Nephron progenitor cell (in vitro differentiated cells): Measurements from ENCODE around the gene BIN1.

Experiments used
- DNase-seq: peaks from one replicate; pipeline ENCODE4 v3.0.0; 2021
- H3K27ac Mint-ChIP-seq: 2 replicates; pipeline ENCODE4 v1.8.0; 2021; ENCODE audit warnings: mild to moderate bottlenecking, moderate library complexity, mixed read lengths
- H3K27me3 Mint-ChIP-seq: 2 replicates; pipeline ENCODE4 v1.8.0; 2021; ENCODE audit warnings: mild to moderate bottlenecking, low read depth, mixed read lengths; ENCODE audit not compliant: poor library complexity
- H3K36me3 Mint-ChIP-seq: 2 replicates; pipeline ENCODE4 v1.8.0; 2021; ENCODE audit warnings: low read depth, mixed read lengths
- H3K4me1 Mint-ChIP-seq: 2 replicates; pipeline ENCODE4 v1.8.0; 2021; ENCODE audit warnings: mixed read lengths
- H3K4me3 Mint-ChIP-seq: 2 replicates; pipeline ENCODE4 v1.8.0; 2021; ENCODE audit warnings: mild to moderate bottlenecking, moderate library complexity, mixed read lengths
- H3K9me3 Mint-ChIP-seq: 2 replicates; pipeline ENCODE4 v1.8.0; 2021; ENCODE audit warnings: mild to moderate bottlenecking, moderate library complexity, mixed read lengths
- TF ChIP-seq, protein P1 (sequence below): fragments of 200-600 bp; sonication (generic); IDR thresholded peaks from 2 replicates; pipeline ENCODE4 v1.5.0; 2021; ENCODE audit warnings: antibody characterized with exemption

The BIN1 gene

DNA sequence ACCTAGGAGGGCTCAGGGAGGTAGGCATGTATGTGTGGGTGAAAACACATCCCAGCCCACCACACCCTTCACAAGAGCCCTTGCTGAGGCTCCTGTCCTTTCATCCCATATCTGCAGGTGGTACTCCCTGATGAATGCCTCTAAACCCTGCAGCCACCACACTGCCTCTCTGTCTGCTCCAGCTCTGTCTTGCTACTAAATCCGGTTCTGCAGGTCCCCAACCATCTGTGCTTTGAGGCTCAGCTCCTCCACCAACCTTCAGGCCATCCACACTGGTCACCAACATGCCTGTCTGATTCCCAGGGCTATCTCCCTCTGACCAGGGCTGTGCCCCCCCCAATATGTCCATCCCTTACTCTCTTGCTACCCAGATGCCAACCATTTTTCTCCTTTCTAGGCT lies 92.7 kb downstream of the BIN1 start:
- Mint-ChIP-seq H3K27me3 (peaks cover 17% of the 10 kb centered on the region), H3K9me3 (peaks cover 3% of the 10 kb centered on the region), H3K4me3 (no peak overlapping the region), H3K36me3 (no peaks in the 10 kb centered on the region), H3K27ac (no peak overlapping the region), H3K4me1 (peaks cover 15% of the 10 kb centered on the region)
- no peak for DNase-seq
- TF ChIP-seq, protein P1, sequence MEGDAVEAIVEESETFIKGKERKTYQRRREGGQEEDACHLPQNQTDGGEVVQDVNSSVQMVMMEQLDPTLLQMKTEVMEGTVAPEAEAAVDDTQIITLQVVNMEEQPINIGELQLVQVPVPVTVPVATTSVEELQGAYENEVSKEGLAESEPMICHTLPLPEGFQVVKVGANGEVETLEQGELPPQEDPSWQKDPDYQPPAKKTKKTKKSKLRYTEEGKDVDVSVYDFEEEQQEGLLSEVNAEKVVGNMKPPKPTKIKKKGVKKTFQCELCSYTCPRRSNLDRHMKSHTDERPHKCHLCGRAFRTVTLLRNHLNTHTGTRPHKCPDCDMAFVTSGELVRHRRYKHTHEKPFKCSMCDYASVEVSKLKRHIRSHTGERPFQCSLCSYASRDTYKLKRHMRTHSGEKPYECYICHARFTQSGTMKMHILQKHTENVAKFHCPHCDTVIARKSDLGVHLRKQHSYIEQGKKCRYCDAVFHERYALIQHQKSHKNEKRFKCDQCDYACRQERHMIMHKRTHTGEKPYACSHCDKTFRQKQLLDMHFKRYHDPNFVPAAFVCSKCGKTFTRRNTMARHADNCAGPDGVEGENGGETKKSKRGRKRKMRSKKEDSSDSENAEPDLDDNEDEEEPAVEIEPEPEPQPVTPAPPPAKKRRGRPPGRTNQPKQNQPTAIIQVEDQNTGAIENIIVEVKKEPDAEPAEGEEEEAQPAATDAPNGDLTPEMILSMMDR = no peak

DNA sequence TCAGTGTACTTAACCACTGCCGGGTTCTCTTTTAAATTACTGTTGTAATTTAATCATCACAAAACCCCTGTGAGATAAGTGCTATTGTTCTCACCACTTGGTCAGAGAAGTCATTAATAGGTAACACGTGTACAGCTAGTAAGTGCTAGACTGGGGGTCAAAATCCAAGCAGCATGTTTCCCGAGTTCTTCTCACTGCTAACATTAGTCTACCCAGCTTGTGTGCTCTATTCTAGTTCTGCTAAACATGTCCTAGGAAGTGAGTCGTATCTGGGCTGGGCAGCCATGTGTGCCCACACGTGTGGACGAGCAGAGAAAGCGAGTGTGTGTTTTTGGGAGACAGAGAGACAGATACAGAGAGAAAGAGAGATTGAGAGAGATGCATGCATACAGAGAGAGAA lies 94.1 kb downstream of the BIN1 start:
- no peak for DNase-seq
- peaks cover 3% of the 10 kb centered on the region for H3K9me3 Mint-ChIP-seq
- H3K4me3 Mint-ChIP-seq = no peak overlapping the region
- TF ChIP-seq, protein P1 = no peak
- H3K27ac Mint-ChIP-seq = peak overlapping the region; percentile 4
- no peaks in the 10 kb centered on the region for H3K36me3 Mint-ChIP-seq
- H3K27me3 Mint-ChIP-seq = peaks cover 17% of the 10 kb centered on the region
- peaks cover 15% of the 10 kb centered on the region for H3K4me1 Mint-ChIP-seq

- TF ChIP-seq, protein P1 = no peak
- Mint-ChIP-seq H3K27ac (no peak overlapping the region), H3K4me3 (no peak overlapping the region), H3K9me3 (peaks cover 3% of the 10 kb centered on the region), H3K36me3 (no peaks in the 10 kb centered on the region), H3K27me3 (peaks cover 17% of the 10 kb centered on the region), H3K4me1 (peaks cover 15% of the 10 kb centered on the region)
- DNase-seq = no peak
Measured at GRCh38 chr2:127012215-127012614, 94.7 kb downstream of the BIN1 start.

DNA sequence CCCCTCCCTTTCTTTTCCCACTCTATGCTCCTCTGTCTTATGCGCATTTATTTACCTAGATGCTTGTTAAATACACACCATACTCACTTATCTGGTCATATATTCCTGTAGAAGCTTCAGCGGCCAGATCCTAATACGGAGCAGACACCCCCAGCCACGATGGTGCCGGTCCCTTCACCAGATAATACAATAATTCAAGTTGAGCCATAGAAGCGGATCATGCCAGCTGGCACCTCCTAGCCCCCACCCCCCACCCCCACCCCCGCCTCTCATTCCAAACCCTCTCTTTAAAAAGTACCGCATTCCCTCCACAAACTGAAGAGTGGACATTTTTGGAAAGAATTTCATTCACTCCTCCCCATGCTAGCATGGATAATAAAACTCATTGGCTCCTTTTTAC lies 95.2 kb downstream of the BIN1 start:
- peaks cover 3% of the 10 kb centered on the region for H3K9me3 Mint-ChIP-seq
- no peak overlapping the region for H3K27ac Mint-ChIP-seq
- no peaks in the 10 kb centered on the region for H3K36me3 Mint-ChIP-seq
- peaks cover 17% of the 10 kb centered on the region for H3K27me3 Mint-ChIP-seq
- TF ChIP-seq, protein P1 = no peak
- peaks cover 15% of the 10 kb centered on the region for H3K4me1 Mint-ChIP-seq
- DNase-seq = no peak
- no peak overlapping the region for H3K4me3 Mint-ChIP-seq

GRCh38 chr2:127011231-127011661 lies 95.7 kb downstream of the BIN1 start:
- DNase-seq = no peak
- Mint-ChIP-seq H3K4me3 (no peak overlapping the region), H3K36me3 (no peaks in the 10 kb centered on the region), H3K9me3 (peaks cover 3% of the 10 kb centered on the region), H3K27ac (no peak overlapping the region), H3K27me3 (peaks cover 17% of the 10 kb centered on the region), H3K4me1 (peaks cover 15% of the 10 kb centered on the region)
- TF ChIP-seq, protein P1 = no peak

DNA sequence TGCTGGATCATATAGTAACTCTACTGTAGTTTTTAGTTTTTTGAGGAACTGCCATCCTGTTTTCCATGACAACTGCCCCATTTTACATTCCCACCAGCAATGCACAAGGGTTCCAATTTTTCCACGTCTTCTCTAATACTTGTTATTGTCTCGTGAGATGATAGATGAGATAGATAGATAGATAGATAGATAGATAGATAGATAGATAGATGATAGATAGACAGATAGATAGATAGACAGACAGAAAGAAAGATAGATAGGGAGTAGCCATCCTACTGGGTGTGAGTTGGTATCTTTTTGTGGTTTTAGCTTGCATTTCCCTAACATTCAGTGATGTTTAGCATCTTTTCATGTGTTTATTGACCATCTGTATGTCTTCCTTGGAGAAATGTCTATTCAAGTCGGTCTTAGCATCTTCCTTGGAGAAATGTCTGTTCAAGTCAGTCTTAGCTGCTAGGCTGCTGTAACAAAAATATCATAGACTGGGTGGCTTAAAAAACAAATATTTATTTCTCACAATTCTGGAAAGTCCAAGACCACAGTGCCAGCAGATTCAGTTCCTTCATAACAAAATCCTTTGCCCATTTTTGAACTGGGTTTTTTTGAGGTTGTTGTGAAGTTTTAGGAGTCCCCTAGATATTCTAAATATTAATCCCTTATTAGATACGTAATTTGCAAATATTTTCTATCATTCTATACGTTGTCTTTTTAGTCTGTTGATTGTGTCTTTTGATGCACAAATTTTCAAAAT lies 98.5 kb downstream of the BIN1 start:
- DNase-seq = no peak
- no peak overlapping the region for H3K27ac Mint-ChIP-seq
- peaks cover 29% of the 10 kb centered on the region for H3K4me1 Mint-ChIP-seq
- no peak overlapping the region for H3K4me3 Mint-ChIP-seq
- TF ChIP-seq, protein P1 = no peak
- no peaks in the 10 kb centered on the region for H3K36me3 Mint-ChIP-seq
- peaks cover 3% of the 10 kb centered on the region for H3K9me3 Mint-ChIP-seq
- H3K27me3 Mint-ChIP-seq = peaks cover 10% of the 10 kb centered on the region
